GM19463 (cell line): ENCODE measurements around the gene NRXN3.

Experiments used
- ATAC-seq: cut with Tn5 transposase; IDR thresholded peaks from one replicate; pipeline ENCODE4 v1.9.1; 2021; ENCODE audit warnings: mild to moderate bottlenecking, moderate library complexity; ENCODE audit not compliant: unreplicated experiment

Gene NRXN3

DNA sequence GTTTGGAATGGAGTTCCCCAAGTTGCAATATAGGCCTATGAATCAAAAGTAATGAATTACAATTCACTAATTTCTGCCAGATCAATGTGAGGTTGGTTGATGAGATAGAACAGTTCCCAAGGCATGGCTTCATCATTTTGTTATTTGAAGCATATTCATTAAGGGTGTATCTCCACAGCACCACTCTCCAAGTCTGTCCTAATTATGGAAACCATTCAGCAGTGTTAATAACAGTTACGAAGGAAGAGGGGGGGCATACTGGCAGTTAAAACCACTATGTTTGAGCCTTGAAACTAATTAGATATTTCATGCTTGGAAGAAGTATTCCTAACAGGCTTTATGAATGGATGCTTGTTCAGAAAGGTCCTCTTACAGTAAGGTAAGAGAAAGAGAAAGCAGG is 1520.8 kb downstream of the NRXN3 start:
- ATAC-seq = no peak

DNA sequence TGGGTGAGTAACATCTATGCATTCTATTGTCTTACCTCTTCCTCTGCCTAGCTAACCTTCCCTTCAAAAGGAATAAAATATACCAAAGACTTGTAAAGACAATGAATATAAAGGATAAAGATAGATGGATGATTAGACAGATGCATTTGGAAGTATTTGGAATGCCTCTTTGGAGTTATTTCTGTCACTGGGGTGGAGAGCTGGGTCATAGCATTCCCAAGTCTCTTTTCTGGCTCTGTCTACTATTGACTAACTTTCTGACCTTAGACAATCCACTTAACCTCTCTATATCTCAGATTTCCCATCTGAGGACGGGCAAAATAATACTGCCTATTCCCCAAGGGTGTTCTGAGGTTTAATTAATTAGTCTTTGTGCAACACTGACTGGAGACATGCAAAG is 1523.8 kb downstream of the NRXN3 start:
- no peak for ATAC-seq

DNA sequence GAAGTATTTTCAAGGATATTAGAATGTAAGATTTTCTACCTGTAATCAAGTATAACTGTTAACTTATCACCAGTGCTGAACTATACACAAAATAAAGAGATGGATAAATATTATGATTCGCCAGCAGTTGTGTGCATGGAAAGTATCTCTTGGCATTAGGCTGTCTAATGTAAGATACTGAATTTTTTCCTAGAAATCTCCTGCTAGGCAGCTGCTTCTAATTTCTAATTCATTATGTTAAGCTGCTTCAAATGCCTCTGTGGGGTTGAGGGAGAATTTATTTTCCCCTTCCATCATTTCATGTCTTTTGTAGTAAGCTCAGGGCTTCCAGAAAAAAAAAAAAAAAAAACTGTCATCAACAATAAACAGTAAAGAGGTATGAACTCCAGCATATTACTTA is 1525.1 kb downstream of the NRXN3 start:
- ATAC-seq = no peak

DNA sequence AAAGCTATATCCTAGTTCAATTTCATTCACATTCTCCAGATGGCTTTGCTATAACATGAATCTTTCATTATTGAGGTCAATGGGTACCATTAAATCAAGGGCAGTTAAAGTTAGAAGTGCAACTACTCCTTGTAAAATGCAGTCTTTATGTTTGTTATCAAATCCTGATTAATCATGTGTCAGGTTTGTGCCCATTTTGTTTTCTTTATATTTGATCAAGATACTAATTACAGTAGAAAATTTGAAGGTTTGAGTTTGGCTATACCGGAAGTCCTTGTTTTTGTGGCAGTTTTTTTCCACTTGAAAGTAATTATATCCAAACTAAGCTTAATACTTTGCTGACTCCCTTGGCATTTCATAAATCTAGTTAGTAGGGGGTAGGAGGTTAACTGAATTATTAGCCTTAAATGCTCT is 1528.1 kb downstream of the NRXN3 start:
- ATAC-seq = no peak

DNA sequence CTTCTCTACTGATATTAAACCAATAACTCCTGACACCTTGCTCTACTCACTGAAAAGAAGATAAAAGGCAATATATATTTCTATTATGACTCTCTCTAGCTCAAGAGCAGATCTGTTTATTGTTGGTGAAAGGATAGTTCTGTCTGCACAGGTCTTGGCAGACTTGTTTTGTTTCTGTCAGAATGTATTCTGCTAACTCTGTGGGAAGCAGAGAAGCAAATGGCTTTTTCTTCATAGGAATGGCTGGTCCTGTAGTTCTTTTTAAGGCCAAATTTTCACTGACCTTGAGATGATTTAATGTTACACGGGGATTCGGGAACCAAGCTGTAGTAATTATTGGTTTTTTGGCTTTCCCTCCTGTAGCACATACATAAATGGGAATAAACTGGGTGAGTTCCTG is 1529.0 kb downstream of the NRXN3 start:
- ATAC-seq = no peak

DNA sequence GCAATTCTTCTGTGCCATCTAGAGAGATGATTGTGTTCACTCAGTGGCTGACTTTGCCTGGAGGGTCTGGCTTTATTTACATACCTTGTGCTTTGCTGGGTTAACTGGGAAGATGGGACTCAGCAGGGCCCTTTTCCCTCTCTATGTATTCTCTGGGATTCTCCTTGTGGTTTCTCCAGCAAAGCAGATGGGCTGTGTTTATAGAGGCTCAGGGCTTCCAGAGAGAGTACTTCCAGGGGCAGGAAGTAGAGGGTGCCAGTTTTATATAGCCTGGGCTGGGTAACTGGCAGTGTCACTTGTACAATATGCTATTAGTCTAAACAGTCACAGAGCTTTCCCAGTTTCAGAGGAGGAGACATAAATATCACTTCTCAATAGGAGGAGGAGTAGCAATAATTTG is 1531.2 kb downstream of the NRXN3 start:
- no peak for ATAC-seq

DNA sequence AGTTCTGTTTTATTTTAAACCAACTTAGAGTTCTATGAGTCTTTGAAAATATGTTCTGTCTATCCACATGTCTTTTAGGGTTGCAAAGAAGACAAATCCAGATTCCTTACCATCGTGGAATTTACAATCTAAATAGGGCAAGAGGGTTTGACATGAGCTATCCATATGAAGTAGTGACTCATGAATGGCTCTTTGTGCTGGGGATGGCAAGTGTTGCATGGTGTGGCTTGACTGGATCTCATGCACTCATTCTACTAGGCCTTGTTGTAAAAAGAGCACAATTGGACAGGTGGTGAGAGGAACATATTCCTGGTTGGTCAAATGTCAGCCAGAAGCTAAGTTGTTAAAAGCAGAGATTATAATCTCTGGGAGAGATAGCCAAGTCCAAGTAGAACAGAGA is 1532.0 kb downstream of the NRXN3 start:
- ATAC-seq = no peak

DNA sequence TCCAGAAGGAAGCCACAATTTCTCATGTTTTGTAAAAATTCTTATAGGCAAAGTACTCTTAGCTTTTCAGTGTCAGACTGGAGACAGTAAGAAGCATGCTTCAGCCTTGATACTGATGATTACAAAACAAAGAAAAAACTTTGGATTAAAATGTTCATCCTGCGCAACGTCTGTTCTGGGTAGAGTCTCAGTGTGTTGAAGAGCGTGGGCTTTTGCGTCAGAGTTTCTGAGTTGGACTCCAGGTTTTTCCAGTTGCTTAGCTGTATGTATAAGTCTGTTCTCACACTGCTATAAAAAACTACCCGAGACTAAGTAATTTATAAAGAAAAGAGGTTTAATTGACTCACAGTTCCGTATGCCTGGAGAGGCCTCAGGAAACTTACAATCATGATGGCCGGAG is 1533.0 kb downstream of the NRXN3 start:
- ATAC-seq = no peak

DNA sequence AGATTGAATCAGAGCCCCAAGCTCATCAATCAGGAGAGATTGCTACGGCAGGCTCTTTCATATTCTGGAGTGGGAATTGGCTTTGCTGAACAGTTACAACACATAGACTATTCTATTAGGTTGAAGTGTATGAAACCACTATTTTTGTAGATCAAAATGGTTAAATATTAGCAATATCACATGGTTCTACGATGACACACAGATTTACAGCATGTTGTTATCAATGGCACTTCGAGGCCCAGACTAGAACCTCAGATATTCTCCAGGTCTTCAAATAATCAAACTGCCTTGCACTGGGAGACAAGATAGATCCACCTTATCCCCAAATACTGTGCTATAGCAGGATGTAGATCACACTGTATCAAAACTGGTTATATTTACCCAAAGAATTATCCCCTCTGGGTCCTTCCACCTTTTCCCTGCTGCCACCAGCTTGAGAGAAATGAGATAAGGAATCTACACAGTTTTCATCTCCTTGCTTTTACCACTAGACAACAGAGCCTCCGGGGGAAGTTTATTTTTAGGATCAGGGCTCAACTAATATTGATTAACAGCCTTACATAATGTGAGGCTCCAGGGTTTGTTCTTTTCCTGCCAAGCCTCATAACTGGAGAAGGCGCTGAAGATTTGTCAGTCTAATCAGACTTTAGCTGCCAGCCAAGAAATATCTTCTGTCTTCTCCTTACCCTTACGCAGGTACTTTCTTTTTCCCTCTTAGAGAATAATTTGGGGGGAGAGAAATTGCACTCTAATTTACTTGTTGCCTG is 1534.1 kb downstream of the NRXN3 start:
- ATAC-seq = no peak

DNA sequence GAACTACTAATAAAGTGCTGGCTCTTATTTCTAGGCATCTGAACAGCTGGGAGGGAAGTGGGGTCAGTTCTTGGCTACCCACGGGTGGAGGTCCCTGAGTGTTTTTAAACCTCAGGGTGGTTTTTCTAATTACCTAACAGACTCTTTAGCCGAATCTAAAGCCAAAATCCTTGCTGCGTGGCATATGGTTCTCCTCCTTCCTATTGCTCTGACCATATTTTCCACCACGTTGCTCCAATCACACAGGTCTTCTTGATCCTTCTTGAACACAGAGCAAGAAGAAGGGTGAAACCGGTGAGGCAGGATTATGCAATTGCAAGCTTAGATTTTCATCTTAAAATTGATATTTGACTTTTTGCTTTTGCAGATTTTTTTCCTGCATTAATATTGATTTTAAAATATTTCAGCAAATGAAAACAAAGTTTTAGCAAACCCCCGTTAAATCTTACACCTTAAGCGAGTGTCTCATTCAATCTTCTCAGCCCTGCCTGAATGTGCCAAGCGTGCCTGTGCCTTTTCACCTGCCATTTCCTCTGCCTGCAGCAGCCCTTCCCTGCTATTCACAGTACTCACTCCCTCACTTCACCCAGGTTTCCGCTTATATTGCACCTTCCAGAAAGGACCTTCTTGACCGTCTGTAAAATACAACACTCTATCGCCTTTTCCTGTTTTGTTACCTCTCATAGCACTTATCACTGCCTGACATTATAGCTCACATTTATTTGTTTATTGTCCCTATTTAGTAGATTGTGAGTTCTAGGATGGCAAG is 1535.1 kb downstream of the NRXN3 start:
- ATAC-seq = no peak

DNA sequence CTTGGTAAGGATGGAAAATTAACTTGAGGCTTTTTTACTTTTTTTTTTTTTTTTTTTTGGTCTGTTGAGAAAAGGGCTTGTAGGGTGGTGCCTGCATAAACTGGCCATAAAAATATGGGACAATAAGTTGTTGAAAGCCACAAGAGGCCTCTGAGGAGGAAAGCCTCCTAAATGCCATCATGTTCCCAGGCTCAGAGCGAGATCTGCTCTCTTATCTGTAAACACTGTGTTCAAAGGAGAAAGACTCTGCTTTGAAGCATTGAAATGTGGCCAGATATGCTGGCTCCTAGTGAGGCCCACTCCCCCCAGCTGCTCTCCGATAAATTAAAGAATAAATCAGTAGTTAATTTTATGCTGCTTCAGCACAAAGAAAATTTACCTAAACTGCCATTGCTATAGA is 1536.2 kb downstream of the NRXN3 start:
- ATAC-seq = no peak

DNA sequence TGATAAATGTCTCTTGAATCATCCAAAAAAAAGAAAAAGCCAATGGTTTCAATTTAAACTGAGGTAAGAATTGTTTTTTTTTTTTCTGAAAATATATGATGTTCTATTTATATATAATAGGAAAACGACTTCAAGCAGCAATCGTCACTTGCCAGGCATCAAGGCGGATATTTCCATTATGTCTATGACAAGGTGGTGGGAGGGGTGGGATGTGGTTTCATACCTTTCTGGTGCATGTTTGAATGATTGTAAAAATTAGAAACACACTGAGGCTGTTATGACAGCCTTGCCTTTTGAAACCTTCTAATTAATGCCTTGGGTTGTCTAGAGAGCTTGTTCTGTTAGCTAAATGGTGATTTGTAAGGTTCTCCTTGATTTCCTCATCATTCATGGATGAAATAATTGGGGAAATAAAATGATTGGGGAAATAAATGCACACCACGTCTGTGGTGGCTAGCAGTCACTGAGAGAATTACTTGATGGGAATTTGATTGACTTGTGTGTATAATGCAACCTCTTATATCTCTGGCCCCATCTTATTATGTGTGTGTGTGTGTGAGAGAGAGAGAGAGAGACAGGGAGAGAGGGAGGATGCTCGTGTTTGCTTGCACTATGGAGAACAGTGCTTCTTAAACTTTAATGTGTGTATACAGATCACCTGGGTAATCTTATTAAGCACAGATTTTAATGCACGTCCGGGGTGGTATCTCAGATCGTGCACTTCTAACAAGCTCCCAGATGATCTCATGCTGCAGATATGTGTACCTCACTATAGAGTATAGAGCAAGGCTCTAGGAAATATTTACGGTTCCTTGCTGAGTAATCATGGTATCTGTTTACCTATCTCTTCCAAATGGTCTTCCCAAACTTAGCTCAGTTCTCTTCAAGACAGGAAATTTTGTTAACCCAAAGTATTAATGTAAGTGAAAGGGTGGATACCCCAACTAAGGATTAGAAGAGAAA is 1538.5 kb downstream of the NRXN3 start:
- no peak for ATAC-seq

DNA sequence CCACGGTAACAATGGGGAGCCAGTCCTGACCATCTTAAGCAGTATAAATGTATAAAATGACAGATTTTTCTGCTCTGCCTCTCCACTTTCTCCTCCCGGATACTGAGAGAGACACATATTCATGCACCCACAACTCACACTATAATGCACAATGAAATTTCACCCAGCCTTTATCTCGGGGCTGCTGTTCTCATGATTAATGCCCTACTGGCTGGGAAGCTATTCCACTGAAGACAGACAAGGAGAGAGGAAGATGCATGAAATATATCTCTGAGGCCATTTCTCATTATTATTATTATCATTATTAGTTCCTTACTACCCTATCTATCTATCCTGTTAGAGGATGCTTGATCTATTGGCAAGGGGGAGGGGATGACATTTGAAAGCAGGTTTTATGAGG is 1539.4 kb downstream of the NRXN3 start:
- ATAC-seq = no peak

DNA sequence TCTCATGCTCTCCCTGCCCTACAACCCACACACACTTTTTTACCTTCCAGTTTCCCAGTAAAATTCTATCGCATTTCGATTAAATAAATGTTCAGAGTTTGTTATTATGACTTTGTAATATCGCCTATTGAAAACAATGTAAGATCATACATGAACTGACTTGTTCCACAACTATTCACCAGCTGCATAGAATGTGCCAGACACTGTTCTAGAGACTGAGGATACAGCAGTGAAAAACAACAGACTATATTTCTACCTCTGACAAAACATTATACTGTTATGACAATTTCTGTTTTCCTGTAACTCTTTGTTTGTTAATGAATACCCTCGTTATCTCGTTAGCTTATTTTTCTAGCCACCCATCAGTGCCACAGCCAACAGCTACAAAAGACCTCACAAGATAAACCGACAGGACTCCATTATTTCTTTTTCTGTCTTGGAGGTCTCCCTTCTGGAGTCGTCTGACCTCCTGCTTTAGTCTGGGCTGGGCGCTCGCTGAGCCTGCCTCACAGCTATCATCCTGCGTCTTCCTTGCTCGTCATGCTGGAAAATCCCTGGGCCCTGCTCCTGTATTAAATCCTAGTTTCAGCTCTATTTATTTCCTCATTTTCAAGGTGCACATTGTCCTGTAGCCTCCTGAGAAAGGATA is 1542.3 kb downstream of the NRXN3 start:
- no peak for ATAC-seq

DNA sequence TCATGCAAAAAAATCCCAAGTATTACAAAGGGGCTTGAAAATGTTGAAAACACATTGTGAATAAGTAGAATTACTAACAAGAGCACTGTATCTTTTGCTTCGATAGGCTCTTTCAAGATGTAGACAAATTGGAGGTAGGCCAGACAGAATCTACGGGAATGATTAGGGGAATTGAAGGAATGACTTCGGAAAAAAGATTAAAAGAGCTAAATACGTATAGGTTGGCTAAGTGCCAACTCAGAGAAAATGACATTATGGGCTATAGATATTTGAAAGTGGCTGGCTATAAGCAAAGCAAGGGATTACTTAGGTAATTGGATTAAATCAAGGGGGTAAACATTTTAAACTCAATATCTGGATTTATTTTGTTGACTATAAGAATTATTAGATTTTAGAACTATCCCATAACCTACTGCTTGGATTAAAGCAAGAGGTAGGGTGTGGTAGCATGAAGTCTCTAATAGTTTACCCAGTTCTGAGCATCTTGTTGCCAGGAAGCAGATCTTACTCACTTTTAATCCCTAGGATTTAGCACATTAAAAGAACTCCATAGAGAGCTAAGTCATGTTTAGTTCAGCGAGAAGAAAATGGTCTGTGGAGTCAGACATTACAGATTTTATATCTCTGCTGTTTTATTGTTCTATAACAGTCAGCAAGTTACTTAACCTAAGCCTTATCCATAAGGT is 1551.4 kb downstream of the NRXN3 start:
- ATAC-seq = no peak

DNA sequence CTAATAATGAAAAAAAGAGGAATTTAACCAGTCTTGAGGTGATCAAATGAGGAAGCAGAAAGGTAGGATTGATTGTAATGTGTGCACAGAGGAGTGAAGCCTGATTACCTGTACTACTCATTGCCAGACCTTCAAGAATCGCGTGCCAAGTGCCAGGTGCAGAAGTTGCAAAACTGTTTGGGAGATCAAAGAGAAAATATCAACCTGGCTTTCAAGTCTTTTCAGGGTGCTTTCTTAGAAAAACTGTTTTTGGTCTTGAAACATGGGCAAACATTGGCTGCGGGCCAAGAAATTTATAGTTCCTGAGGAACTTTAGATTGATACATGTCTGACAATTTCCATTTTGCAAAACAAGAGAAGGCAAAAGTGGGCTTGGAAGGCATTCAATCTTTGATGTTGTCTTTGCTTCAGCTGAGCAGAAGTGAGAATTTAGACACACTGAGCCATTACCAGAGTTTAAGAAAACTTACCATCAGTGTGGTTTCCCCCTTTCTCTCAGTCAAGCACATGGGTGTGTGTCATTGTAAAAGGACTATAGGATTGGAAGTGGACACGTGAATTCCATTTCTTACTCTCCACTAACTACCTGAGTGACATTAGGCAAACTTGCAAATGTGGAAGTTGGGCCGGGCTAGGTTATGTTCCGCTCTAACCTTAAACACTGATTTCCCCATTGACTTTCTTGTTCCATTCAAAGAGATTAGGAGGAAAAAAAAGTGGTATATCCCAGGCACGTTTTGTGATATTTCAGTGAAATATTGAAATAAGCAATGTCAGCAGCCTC is 1555.0 kb downstream of the NRXN3 start:
- ATAC-seq = no peak

DNA sequence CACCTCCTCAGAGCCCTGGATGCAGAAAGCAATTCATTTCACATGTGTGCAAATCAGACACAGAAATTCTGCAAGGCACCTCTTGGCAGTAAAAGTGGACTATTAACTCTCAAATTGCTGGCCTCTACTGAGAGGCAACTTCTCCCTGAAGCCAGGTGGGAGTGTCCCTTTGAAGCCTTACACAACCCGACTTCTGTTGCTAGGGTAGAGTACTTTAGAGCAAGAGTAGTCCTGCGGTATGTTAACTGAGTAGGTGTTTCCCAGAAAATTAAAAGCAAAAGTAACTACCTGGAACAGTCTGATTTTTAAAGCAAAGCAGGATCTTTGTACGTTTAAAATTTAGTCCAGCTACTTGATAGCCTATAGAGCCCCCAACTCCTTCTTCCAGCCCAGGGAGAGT is 1557.7 kb downstream of the NRXN3 start:
- ATAC-seq = no peak

DNA sequence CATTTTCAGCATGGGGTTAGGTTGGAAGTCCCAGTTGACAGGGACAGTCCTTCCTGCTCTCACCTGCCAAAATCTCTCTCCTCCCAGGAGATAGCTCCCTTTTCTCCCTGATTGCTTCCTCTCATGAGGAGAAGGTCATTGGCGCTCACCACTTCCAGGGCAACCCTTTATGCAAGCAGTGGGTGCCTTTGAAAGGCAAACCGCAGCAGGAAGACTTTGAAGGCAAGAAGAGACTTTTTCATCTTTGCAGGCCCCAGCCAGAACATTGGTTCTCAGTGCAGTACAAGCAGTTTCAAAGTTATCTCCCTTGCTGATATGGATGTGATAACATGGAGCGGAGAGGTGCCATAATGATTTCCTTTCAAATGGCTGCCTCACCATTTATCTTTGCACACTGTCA is 1558.2 kb downstream of the NRXN3 start:
- ATAC-seq = no peak

DNA sequence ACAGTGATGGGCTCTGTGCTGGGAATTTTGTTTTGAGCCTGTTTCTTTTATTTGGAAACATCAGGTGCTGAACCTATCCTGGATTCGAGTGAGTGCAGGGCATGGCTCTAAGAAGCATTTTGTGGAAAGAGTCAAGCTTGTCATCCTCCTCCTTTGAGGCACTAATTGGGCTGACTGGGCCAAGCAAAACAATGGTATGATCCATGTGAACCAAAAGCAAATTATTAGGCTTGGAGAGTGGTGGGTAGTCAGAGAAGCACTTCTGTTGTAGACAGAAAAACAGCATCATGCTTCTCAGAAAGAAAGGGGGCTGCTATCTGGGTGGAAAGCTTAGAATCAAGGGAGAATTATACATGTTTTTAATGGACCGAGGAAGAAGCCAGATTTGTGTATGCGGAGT is 1559.6 kb downstream of the NRXN3 start:
- ATAC-seq = no peak

DNA sequence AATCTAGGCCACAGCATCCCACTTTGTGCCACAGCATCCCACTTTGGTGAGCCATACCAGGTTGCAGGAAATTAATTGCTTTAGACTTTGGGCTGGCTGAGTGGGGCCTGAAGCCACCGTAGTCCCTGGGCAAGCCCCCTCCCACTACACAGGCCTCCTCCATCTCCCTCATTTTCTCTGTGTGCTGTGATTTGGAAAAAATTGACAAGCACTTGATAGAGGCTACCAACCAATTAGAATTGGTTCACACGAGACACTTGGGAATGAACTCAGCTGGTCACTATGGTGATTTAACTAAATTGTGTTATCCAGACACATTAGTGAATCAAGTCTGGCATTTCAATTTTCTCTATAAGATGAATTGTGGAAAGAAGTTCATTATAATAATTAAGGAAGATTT is 1560.0 kb downstream of the NRXN3 start:
- ATAC-seq = no peak
